Neural cell (in vitro differentiated cells): ENCODE measurements around the gene COBL.

Experiments used
- EP300 ChIP-seq: fragments of 450-650 bp; conservative IDR thresholded peaks from 2 replicates; pipeline ENCODE4 v1.6.1; 2014; ENCODE audit warnings: antibody characterized with exemption, mild to moderate bottlenecking, moderate library complexity; ENCODE audit not compliant: poor library complexity, severe bottlenecking
- EZH2 ChIP-seq: fragments of 200-600, 300-800 bp; shearing (Covaris generic), sonication (generic); IDR thresholded peaks from 2 replicates; pipeline ENCODE4 v1.6.1; 2014; ENCODE audit warnings: antibody characterized with exemption, low read length, borderline replicate concordance, mild to moderate bottlenecking; ENCODE audit not compliant: insufficient read depth, poor library complexity, severe bottlenecking
- POLR2AphosphoS5 ChIP-seq: IDR thresholded peaks from 2 replicates; pipeline ENCODE4 v1.6.1; 2012
- TF ChIP-seq, protein P1 (sequence below): fragments of 450-650 bp; IDR thresholded peaks from 2 replicates; pipeline ENCODE4 v1.5.1; 2014; ENCODE audit warnings: antibody characterized with exemption, mild to moderate bottlenecking, moderate library complexity; ENCODE audit not compliant: poor library complexity, severe bottlenecking
- TF ChIP-seq, protein P2 (sequence below): IDR thresholded peaks from 2 replicates; pipeline ENCODE4 v1.6.1; 2012; ENCODE audit warnings: borderline replicate concordance

GRCh38 chr7:51226063-51226755 is 90.4 kb downstream of the COBL start:
- TF ChIP-seq POLR2AphosphoS5 (no peak), EZH2 (no peak), EP300 (no peak)
- TF ChIP-seq, protein P1, sequence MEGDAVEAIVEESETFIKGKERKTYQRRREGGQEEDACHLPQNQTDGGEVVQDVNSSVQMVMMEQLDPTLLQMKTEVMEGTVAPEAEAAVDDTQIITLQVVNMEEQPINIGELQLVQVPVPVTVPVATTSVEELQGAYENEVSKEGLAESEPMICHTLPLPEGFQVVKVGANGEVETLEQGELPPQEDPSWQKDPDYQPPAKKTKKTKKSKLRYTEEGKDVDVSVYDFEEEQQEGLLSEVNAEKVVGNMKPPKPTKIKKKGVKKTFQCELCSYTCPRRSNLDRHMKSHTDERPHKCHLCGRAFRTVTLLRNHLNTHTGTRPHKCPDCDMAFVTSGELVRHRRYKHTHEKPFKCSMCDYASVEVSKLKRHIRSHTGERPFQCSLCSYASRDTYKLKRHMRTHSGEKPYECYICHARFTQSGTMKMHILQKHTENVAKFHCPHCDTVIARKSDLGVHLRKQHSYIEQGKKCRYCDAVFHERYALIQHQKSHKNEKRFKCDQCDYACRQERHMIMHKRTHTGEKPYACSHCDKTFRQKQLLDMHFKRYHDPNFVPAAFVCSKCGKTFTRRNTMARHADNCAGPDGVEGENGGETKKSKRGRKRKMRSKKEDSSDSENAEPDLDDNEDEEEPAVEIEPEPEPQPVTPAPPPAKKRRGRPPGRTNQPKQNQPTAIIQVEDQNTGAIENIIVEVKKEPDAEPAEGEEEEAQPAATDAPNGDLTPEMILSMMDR: no peak
- TF ChIP-seq, protein P2, sequence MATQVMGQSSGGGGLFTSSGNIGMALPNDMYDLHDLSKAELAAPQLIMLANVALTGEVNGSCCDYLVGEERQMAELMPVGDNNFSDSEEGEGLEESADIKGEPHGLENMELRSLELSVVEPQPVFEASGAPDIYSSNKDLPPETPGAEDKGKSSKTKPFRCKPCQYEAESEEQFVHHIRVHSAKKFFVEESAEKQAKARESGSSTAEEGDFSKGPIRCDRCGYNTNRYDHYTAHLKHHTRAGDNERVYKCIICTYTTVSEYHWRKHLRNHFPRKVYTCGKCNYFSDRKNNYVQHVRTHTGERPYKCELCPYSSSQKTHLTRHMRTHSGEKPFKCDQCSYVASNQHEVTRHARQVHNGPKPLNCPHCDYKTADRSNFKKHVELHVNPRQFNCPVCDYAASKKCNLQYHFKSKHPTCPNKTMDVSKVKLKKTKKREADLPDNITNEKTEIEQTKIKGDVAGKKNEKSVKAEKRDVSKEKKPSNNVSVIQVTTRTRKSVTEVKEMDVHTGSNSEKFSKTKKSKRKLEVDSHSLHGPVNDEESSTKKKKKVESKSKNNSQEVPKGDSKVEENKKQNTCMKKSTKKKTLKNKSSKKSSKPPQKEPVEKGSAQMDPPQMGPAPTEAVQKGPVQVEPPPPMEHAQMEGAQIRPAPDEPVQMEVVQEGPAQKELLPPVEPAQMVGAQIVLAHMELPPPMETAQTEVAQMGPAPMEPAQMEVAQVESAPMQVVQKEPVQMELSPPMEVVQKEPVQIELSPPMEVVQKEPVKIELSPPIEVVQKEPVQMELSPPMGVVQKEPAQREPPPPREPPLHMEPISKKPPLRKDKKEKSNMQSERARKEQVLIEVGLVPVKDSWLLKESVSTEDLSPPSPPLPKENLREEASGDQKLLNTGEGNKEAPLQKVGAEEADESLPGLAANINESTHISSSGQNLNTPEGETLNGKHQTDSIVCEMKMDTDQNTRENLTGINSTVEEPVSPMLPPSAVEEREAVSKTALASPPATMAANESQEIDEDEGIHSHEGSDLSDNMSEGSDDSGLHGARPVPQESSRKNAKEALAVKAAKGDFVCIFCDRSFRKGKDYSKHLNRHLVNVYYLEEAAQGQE: no peak
